H9 (cell line): ENCODE results near the gene TGM4. TPM values are rescaled to one million over a fixed set of nuclear protein-coding genes. Genes with fewer than 3 reads are reported as not detected.

Experiments used
- DNase-seq: peaks from one replicate; pipeline ENCODE4 v3.0.0-alpha.2; 2017
- H2AFZ ChIP-seq: one replicate; pipeline ENCODE4 v1.6.1; 2013; ENCODE audit warnings: mild to moderate bottlenecking, low read length, control low read depth, moderate library complexity
- H2AK5ac ChIP-seq: 2 replicates; pipeline ENCODE4 v1.6.1; 2013; ENCODE audit warnings: low read length, control low read depth, mixed read lengths; ENCODE audit not compliant: insufficient read length
- H2BK120ac ChIP-seq: one replicate; pipeline ENCODE4 v1.6.1; 2013; ENCODE audit warnings: low read depth, mild to moderate bottlenecking, low read length, control low read depth, inconsistent platforms; ENCODE audit not compliant: poor library complexity, severe bottlenecking
- H2BK12ac ChIP-seq: 2 replicates; pipeline ENCODE4 v1.6.1; 2013; ENCODE audit warnings: low read length, control low read depth, mixed read lengths, low read depth; ENCODE audit not compliant: insufficient read length
- H2BK15ac ChIP-seq: 2 replicates; pipeline ENCODE4 v1.6.1; 2013; ENCODE audit warnings: low read depth, low read length, control low read depth
- H2BK20ac ChIP-seq: one replicate; pipeline ENCODE4 v1.6.1; 2013; ENCODE audit warnings: low read depth, mild to moderate bottlenecking, low read length, control low read depth, inconsistent platforms; ENCODE audit not compliant: poor library complexity, severe bottlenecking
- H2BK5ac ChIP-seq: 2 replicates; pipeline ENCODE4 v1.6.1; 2013; ENCODE audit warnings: low read length, control low read depth, mixed read lengths; ENCODE audit not compliant: insufficient read length
- H3K14ac ChIP-seq: 2 replicates; pipeline ENCODE4 v1.6.1; 2013; ENCODE audit warnings: low read length, control low read depth; ENCODE audit not compliant: insufficient read depth
- H3K18ac ChIP-seq: 2 replicates; pipeline ENCODE4 v1.6.1; 2013; ENCODE audit warnings: low read depth, mild to moderate bottlenecking, mixed read lengths, low read length, control low read depth; ENCODE audit not compliant: insufficient read length
- H3K23ac ChIP-seq: 2 replicates; pipeline ENCODE4 v1.6.1; 2013; ENCODE audit warnings: low read length, control low read depth, mixed read lengths, low read depth; ENCODE audit not compliant: insufficient read length
- H3K23me2 ChIP-seq: 2 replicates; pipeline ENCODE4 v1.6.1; 2013; ENCODE audit warnings: low read depth, mild to moderate bottlenecking, mixed read lengths, low read length, control low read depth; ENCODE audit not compliant: insufficient read length, poor library complexity, severe bottlenecking
- H3K27ac ChIP-seq: 2 replicates; pipeline ENCODE4 v1.5.1; 2013; ENCODE audit warnings: low read length, control low read depth, mixed read lengths, low read depth; ENCODE audit not compliant: insufficient read length
- H3K27me3 ChIP-seq: 2 replicates; pipeline ENCODE4 v1.6.1; 2013; ENCODE audit warnings: low read length, control low read depth, inconsistent platforms; ENCODE audit not compliant: insufficient read depth
- H3K4ac ChIP-seq: 2 replicates; pipeline ENCODE4 v1.6.1; 2013; ENCODE audit warnings: low read depth, mild to moderate bottlenecking, control low read depth, inconsistent platforms, low read length, moderate library complexity
- H3K4me1 ChIP-seq: 2 replicates; pipeline ENCODE4 v1.6.1; 2013; ENCODE audit warnings: low read length, control low read depth, inconsistent platforms; ENCODE audit not compliant: insufficient read depth
- H3K4me2 ChIP-seq: 2 replicates; pipeline ENCODE4 v1.6.1; 2013; ENCODE audit warnings: low read length, control low read depth, mixed read lengths; ENCODE audit not compliant: insufficient read length, insufficient read depth
- H3K56ac ChIP-seq: 2 replicates; pipeline ENCODE4 v1.6.1; 2013; ENCODE audit warnings: low read depth, mild to moderate bottlenecking, mixed read lengths, low read length, control low read depth; ENCODE audit not compliant: insufficient read length
- H3K79me1 ChIP-seq: 2 replicates; pipeline ENCODE4 v1.6.1; 2013; ENCODE audit warnings: low read depth, mild to moderate bottlenecking, moderate library complexity, low read length, control low read depth, inconsistent platforms; ENCODE audit not compliant: insufficient read depth, poor library complexity, severe bottlenecking
- H3K79me2 ChIP-seq: 2 replicates; pipeline ENCODE4 v1.6.1; 2013; ENCODE audit warnings: low read length, control low read depth, inconsistent platforms; ENCODE audit not compliant: insufficient read depth
- H3K9ac ChIP-seq: 2 replicates; pipeline ENCODE4 v1.6.1; 2013; ENCODE audit warnings: low read length, control low read depth, mixed read lengths; ENCODE audit not compliant: insufficient read length; ENCODE audit errors: extremely low read depth
- H3K9me3 ChIP-seq: one replicate; pipeline ENCODE4 v1.6.1; 2013; ENCODE audit warnings: low read depth, low read length, inconsistent platforms; ENCODE audit not compliant: control insufficient read depth
- H3T11ph ChIP-seq: one replicate; pipeline ENCODE4 v1.6.1; 2013; ENCODE audit warnings: mild to moderate bottlenecking, low read length, control low read depth, inconsistent platforms
- H4K20me1 ChIP-seq: one replicate; pipeline ENCODE4 v1.6.1; 2013; ENCODE audit not compliant: control insufficient read depth, insufficient read length, insufficient read depth
- H4K5ac ChIP-seq: 2 replicates; pipeline ENCODE4 v1.6.1; 2013; ENCODE audit warnings: low read depth, mild to moderate bottlenecking, mixed read lengths, low read length, control low read depth; ENCODE audit not compliant: insufficient read length
- H4K8ac ChIP-seq: replicated peaks from 2 replicates; pipeline ENCODE4 v1.6.1; 2013; ENCODE audit warnings: low read length, control low read depth, mixed read lengths, low read depth; ENCODE audit not compliant: insufficient read length
- H4K91ac ChIP-seq: 2 replicates; pipeline ENCODE4 v1.6.1; 2013; ENCODE audit warnings: low read depth, mild to moderate bottlenecking, moderate library complexity, mixed read lengths, low read length, control low read depth; ENCODE audit not compliant: insufficient read length
- H3K27ac Mint-ChIP-seq, 3 experiments: 2 replicates in 2 of 3; 3 replicates in 1 of 3; pipeline ENCODE4 v1.8.0; 2020 to 2021; ENCODE audit warnings: mixed read lengths in 3 of 3, mild to moderate bottlenecking in 1 of 3, moderate library complexity in 1 of 3
- H3K27me3 Mint-ChIP-seq: 2 replicates; pipeline ENCODE4 v1.8.0; 2021; ENCODE audit warnings: low read depth, mild to moderate bottlenecking, moderate library complexity, mixed read lengths
- H3K36me3 Mint-ChIP-seq, 3 experiments: 2 replicates in 2 of 3; 3 replicates in 1 of 3; pipeline ENCODE4 v1.8.0; 2020 to 2021; ENCODE audit warnings: low read depth in 3 of 3, mixed read lengths in 3 of 3; ENCODE audit not compliant: insufficient read depth in 1 of 3
- H3K4me1 Mint-ChIP-seq, 2 experiments: 2 replicates each; pipeline ENCODE4 v1.8.0; 2020; ENCODE audit warnings: mixed read lengths in 2 of 2
- H3K4me3 Mint-ChIP-seq, 2 experiments: 2 replicates in 1 of 2; 3 replicates in 1 of 2; pipeline ENCODE4 v1.8.0; 2020 to 2021; ENCODE audit warnings: mild to moderate bottlenecking in 2 of 2, mixed read lengths in 2 of 2, moderate library complexity in 1 of 2
- H3K9me3 Mint-ChIP-seq, 2 experiments: 2 replicates in 1 of 2; 3 replicates in 1 of 2; pipeline ENCODE4 v1.8.0; 2020; ENCODE audit warnings: mild to moderate bottlenecking in 2 of 2, mixed read lengths in 2 of 2, moderate library complexity in 1 of 2
- CTCF ChIP-seq: fragments of 200-600 bp; sonication (generic); conservative IDR thresholded peaks from 3 replicates; pipeline ENCODE4 v1.8.0; 2021; ENCODE audit warnings: antibody characterized with exemption, mild to moderate bottlenecking
- WGBS: extraction: QIAGEN DNeasy Blood & Tissue Kit; methylation state at CpG from one replicate; pipeline ENCODE4 v1.1.7; 2013; ENCODE audit warnings: missing lambda C conversion rate, low lambda C conversion rate, mixed read lengths; ENCODE audit not compliant: insufficient read length; ENCODE audit errors: extremely low coverage; 5-methylcytosine and 5-hydroxymethylcytosine counted together
- total RNA-seq: library from RNA; stranded (reverse); gene quantifications from 2 replicates; pipeline ENCODE4 v1.2.1, GENCODE V29; 2021

TGM4 gene
- total RNA-seq, 1 experiment from 2014 or later, result not detected

GRCh38 chr3:44918087-44918486, 43.7 kb downstream of the TGM4 start:
- no peak overlapping the region for H3K4me3 Mint-ChIP-seq
- Histone ChIP-seq H3K23me2 (no peaks in the 10 kb centered on the region), H3K9me3 (no peaks in the 10 kb centered on the region), H4K91ac (no peak overlapping the region), H3K14ac (no peak overlapping the region), H2BK12ac (no peak overlapping the region), H4K5ac (no peak overlapping the region), H2AK5ac (no peak overlapping the region), H3K79me2 (no peaks in the 10 kb centered on the region), H3K27ac (no peak overlapping the region), H3K4ac (no peak overlapping the region), H2BK120ac (no peak overlapping the region), H2BK5ac (no peak overlapping the region), H3K23ac (no peak overlapping the region), H4K8ac (no peak overlapping the region), H3K4me1 (no peaks in the 10 kb centered on the region), H3K56ac (no peak overlapping the region), H3K18ac (no peak overlapping the region), H3K4me2 (no peak overlapping the region), H4K20me1 (no peaks in the 10 kb centered on the region), H3K79me1 (no peaks in the 10 kb centered on the region), H2AFZ (no peak overlapping the region), H2BK15ac (no peak overlapping the region), H3K9ac (no peak overlapping the region), H3K27me3 (no peaks in the 10 kb centered on the region), H2BK20ac (no peak overlapping the region), H3T11ph (no peak overlapping the region)
- H3K4me1 Mint-ChIP-seq, result peaks cover 7 to 10% of the 10 kb centered on the region in 2 experiments
- H3K27me3 Mint-ChIP-seq, result no peaks in the 10 kb centered on the region
- peaks cover 0 to 21% (median 2%) of the 10 kb centered on the region in 3 experiments; a peak in 3 of 7 replicates for H3K36me3 Mint-ChIP-seq
- no peak overlapping the region for H3K27ac Mint-ChIP-seq
- no CpG with 5 or more reads among the region's 12 CpGs for whole genome bisulfite sequencing
- no peak for TF ChIP-seq CTCF
- DNase-seq, result no peak
- H3K9me3 Mint-ChIP-seq, result no peaks in the 10 kb centered on the region
